ENCODE measurements around the gene NOTCH2.

NOTCH2 gene

DNA sequence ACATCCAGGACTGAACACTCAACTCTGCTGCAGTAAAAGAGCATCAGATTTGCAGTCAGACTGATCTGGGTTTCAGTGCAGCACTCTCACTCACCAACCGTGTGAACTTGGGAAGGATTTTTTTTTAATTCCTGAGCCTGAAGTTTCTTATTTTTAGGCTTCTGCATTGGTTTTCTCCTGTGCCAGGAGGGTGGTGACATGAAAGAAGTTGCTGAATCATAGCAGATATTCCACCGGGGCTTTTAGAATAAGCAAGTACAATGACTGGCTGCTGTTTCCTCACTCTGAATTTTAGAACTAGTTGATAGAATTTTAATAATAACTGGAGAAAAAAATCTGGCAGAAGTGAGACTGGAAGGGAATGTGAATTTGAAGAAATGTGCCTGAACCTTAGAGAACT is 184.8 kb downstream of the NOTCH2 start:
- FAIRE-seq (no peak), DNase-seq (ENCODE audit: insufficient read length, low spot score) (no peak)

DNA sequence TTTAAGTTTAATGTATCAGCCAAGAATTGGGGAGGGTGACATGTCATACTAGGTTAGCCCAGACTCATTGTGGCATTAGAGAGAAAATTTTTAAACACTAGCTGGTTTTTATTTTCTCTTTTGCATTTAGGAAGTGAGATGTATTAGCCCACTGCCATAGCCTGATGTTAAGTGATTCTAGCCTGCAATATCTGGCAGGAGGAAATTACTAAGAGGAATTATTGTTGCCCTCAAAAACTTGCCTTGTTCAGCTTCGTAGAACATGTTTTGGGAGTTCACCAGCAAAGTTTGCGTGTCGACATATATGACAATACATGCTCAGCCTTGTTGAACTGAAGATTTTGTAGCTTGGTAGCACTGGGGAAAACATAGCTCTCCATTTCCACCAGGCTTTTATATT is 185.6 kb downstream of the NOTCH2 start:
- no peak for DNase-seq (ENCODE audit: insufficient read length, low spot score)
- FAIRE-seq, result no peak

DNA sequence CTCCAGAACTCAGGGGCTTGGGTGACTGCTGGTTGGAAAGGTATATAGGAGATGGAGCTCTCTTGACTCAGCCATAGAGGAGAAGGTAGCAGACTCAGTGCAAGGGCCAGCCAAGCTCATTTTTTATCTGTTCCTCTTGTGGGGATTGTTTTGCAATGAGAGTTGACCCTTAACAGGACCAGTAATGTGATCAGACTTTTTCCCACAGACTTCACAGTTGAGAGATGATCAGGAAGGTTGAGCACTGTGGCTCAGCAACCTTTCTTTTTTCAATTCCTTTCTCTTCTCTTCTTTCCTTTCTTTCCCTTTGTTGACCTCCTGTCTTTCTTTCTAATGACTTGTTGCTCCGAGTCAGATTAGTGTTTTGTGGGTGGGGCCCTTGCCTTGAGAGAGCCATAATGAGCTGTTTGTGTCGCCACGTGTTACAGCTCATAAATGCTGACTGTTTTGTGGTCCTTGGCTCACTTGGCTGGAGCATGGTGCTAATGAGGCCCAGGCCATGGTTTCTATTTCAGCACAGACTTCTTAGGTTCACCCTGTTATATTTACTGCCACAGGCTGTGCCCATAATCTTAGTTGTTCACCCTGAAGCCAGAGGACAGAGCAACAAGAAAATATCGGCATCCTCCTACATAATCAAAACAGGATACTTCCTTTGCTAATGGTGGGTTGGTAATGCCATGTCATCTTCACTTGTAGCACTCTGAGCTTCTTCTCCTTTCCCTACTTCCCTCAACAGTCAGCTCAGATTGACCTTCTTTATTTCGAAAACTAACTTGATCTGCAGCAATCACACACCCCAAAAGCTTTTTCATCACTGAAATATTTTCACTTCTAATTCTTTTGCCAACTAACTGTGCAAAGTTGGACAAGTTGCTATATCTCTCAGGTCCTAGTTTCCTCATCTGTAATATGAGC is 187.1 kb downstream of the NOTCH2 start:
- FAIRE-seq (no peak), DNase-seq (ENCODE audit: insufficient read length, low spot score) (no peak)

DNA sequence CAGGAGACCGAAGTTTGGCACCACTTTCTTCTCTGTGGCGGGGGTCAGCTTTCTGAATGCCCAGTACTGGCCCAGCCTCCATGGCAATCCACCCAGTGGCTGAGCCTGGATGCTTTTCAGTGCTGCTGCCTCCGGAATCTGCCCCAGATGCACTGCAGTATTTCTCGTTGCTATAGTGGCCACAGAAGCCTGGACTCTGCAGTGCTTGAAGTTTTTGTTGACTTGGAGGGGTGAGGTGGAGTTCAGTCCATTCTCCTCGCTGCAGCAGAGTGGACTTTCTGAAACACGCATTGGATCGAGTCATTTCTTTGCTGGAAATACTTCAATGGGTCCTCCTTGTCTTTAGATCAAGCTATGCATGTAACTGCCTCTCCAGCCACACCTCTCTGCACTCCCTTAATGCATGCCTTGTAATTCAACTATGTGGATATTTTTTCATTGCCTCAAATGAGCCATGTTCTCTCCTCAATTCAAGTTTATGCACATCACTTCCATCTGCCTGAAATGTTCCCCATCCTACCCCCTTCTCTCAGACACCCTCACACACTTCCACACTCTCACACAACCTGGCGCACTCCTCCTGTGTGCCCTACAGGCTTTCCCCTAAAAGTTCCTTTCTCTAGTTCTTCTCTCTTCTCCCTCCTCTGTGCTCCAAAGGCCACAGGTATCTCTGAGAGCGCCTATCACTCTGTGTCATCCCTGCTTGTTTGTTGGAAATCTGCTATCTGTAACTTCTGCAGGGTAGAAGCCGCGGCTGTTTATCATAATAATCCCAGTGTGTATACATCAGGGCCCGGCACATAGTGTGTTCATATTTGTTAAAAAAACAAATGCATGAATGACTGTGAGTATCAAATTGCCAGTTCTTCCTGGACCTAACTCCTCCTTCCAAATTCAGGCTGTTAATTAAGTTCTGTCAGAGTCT is 189.7 kb downstream of the NOTCH2 start:
- FAIRE-seq, result no peak
- no peak for DNase-seq (ENCODE audit: insufficient read length, low spot score)

DNA sequence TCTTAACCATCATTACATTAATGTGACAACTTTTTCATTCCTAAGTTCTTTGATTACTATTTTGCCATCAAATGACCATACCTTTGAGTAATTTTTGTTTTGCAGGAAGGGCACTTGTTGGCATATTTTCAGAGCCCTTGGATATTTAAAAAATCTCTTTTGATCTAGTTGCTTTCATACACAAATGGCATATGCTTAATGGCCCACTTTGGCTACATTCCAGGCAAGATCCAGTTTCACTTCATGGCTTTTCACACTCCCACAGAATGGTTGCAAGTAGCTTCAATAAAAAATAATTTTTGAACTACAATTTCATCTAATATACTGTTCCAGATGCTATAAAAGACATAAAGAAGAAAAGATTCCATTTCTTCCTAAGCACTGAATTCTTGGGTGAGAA is 191.3 kb downstream of the NOTCH2 start:
- DNase-seq (ENCODE audit: insufficient read length, low spot score) (no peak), FAIRE-seq (no peak)

DNA sequence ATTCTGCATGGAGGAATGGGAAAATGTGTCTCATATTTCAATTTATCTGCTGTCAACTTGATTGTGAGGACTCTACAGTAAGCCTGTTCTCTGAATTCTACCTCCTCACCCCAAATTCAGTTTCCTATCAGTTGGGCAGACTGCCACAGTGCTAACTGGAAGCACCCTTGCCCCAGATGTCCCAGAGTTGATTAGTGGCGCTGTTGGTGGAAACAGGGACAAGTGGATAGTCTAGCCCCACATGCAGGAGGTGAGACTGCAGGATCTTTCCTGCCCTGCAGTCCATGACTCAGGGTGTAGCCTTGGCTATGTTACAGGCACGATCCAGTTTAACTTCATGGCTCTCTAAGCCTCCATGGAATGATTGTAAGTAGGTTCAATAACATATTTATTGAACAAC is 195.3 kb downstream of the NOTCH2 start:
- FAIRE-seq (no peak), DNase-seq (ENCODE audit: insufficient read length, low spot score) (no peak)

DNA sequence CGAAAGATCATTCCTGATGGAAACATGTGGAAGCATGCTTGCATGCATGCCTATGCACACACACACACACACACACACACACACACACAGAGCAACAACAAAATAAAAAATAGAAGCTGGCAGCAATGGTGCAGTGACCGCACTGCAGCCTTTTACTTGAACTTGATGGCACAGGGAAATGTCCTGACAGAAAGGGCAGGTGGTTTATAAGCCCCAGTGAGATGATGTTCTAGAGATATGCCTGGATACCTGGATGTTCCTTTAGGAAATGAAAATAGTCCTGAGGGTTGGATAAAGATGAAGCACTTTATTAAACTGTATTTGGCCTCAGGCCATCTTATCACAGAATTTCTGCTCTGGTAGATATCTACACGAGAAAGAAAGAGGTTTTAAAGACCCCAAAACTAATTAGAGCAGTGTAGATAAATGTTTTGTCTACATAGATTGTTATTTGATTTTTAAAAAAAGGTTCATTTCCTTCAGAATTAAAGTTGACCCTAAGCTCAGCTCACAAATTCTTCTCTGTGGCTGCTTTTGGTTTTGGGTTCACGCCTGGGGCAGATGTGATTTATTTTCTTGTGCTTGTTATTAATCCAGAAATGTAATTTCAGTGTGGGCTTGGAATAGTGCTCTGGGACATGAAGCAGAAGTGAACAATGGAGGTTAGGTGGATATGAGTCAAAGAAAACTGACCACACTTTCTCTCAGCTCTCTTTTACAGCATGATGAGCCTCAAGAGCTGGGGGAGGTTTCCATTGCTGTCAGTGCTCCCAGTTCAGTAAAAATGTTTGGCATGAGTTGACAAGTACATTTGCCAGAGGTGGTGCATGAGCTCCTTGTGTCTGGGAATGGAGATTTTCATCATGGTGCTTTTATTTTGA is 196.1 kb downstream of the NOTCH2 start:
- no peak for FAIRE-seq
- no peak for DNase-seq (ENCODE audit: insufficient read length, low spot score)

DNA sequence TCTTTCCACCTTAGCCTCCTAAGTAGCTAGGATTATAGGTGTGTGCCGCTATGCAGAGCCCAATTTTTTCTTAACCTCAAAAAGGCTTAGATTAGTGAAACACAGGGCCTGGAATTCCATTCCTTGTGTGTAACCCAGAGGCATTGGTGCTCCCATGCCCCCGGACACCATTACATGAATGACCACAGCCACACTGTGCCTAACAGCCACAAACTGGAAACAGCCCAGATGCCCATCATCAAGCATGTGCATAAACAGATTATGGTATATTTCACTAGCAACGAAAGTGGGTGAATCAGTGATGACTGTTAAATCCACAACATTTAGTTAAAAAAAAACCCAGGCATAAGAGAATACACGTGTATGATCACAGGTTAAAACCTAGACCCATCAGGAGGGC is 197.6 kb downstream of the NOTCH2 start:
- FAIRE-seq, result no peak
- no peak for DNase-seq (ENCODE audit: insufficient read length, low spot score)

DNA sequence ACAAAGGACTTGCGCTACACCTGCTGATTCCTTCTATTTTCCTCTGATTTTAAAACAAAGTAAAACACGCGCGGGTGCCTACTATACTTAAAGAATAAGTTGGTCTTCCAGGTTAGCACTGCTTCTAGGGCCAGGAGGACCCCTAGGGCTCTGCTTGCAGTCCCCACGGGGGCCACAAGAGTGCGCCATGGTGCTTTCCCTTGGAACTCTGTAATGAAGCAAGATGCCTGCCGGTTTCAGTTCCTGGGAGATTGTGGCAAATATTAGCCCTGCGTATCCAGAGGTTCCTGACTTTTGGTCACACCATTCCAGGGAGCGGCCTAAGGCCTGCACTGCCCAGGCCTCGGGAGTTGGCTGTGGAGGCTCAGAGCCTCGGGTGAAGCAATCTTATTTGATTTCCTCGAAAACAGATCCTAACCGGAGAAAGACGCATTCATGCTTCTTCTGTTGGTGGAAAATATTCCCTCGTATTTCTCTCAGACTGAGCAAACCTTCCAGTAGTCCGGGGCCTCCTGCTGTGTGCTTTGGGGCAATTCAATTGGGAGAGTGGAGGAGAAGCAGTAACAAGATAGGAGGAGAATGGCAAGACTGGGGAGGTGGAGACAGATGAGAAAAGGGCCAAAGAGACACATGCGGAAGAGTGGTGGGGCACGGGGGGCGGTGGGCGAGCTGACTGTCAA is 198.4 kb downstream of the NOTCH2 start:
- FAIRE-seq, result no peak
- DNase-seq (ENCODE audit: insufficient read length, low spot score), result peak; percentile 18

DNA sequence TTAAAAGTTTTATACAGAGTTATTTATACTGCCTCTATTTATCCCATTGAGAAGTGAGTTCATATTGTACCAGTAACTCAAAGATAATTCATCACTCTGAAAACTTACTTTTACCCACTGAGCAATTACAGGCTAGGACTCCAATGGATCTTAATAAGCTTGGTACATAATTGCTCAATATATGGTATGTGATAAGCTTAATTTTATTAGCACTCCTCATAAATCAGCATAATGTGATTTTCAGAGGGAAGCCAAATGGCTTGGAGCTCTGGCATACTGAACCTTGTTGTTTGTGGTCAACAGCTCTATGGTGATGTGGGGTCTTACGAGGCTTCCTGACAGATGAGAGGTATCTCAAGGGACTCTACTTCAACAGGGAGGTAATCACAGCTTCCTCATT is 199.5 kb downstream of the NOTCH2 start:
- DNase-seq (ENCODE audit: insufficient read length, low spot score) (no peak), FAIRE-seq (no peak)

DNA sequence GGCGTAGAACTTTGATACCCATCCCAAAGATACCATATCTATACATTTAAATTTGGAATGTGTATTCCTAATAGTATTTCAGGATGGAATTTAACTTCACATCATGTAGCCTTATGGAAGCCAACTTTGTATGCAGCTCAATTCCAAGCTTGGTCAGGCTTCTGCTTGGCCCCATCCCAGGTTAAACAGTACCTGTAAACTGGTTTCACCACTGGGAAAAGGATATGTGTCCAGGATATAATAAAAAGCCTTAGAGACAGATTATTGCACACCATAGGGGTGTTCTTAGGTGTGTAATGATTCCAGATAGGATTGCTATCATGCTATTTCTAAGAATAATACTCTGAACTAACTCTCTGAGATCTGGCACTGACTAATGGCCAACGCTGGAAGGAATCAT is 201.3 kb downstream of the NOTCH2 start:
- FAIRE-seq, result no peak
- no peak for DNase-seq (ENCODE audit: insufficient read length, low spot score)

DNA sequence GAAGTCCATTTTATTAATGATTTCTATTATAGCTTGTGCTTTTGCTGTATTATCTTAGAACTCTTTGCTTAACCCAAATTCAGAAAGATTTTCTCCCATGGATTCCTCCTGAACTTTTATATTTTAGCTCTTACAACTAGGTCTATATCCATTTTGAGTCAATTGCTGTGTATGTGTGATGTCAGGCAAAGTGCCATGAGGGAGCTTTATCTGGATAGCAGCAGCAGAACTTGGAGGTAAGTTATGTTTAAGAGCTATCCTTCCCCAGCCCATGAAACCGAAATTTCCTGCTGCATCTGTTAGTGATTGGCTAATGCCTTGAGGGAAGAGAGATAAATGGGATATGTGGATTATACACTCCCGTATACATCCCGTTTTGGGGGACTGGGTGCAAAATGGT is 203.0 kb downstream of the NOTCH2 start:
- FAIRE-seq (no peak), DNase-seq (ENCODE audit: insufficient read length, low spot score) (no peak)

DNA sequence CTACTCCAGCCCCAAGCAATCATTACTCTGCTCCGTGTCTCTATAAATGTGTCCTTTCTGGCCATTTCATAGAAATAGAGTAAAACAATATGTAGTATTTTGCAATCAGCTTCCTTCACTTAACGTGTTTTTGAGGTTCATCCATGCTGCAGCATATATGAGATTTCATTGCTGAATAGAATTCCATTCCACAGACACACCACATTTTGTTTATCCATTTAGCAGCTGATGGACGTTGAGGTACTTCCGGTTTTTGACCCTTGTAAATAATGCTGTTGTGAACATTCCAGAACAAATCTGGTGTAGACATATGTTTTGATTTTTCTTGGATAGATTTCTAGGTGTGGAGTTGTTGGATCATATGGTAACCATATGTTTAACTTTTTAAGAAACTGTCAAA is 203.8 kb downstream of the NOTCH2 start:
- FAIRE-seq (no peak), DNase-seq (ENCODE audit: insufficient read length, low spot score) (no peak)

DNA sequence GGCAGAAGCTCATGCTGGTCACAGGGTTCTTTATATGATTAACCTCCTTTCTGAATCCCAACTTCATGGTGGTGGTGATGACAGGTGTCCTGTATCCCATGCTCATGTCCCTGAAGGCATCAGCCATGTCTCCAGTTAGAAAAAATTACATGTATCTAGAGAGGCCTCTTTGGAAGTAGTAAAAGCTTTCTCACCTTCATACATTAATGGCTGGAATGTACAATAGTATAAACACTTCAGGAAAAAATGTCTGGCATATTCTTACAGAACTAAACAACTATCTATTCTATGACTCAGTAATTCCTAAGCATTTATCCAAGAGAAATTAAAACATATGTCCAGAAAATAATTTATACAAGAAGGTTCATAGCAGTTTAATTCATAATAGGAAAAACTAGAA is 207.2 kb downstream of the NOTCH2 start:
- no peak for DNase-seq (ENCODE audit: insufficient read length, low spot score)
- FAIRE-seq, result no peak

Measured in GM19239 (cell line).